A549 (cell line): ENCODE data around the gene RABL6. TPM values are rescaled to one million over a fixed set of nuclear protein-coding genes. Genes with fewer than 3 reads are reported as not detected.

ENCODE experiments used
- ATAC-seq, 2 experiments: fragments of 200-7000 bp in 1 of 2; fragments of >200 bp in 1 of 2; cut with Nextera tagmentation in 1 of 2; cut with Tn5 transposase in 1 of 2; 3 replicates each; pipeline versions ENCODE4 v1.8.0 to v1.9.1; 2018 to 2020; ENCODE audit warnings: mild to moderate bottlenecking in 1 of 2, moderate library complexity in 1 of 2
- CTCF ChIA-PET: fragments of 300-600 bp; sonication (Branson Sonifier 250); formaldehyde crosslinking; extraction: SDS; loops from one replicate; lab custom pipeline; 2021; ENCODE audit warnings: antibody characterized with exemption, inconsistent platforms; lab: Yijun Ruan, JAX
- POLR2A ChIA-PET: fragments of 350-600 bp; formaldehyde crosslinking; extraction: SDS; loops from one replicate; lab custom pipeline; 2021; ENCODE audit warnings: antibody characterized with exemption, inconsistent platforms; lab: Yijun Ruan, JAX
- DNase-seq, 2 experiments: peaks; one replicate each; pipeline versions ENCODE4 v3.0.0 to v3.0.0-alpha.2; 2011 to 2016; ENCODE audit warnings: low read depth in 1 of 2, low spot score in 1 of 2
- FAIRE-seq: peaks from 2 replicates; lab custom pipeline; 2011; peaks lifted over from hg19 to GRCh38; lab: Jason Lieb, UNC
- H3K27ac ChIP-seq, 2 experiments: fragments of >200 bp; sonication (Bioruptor Twin); formaldehyde crosslinking; 3 replicates each; pipeline ENCODE4 v1.5.1; 2016 to 2017
- H3K4me1 ChIP-seq: fragments of >200 bp; sonication (Bioruptor Twin); formaldehyde crosslinking; 3 replicates; pipeline ENCODE4 v1.6.1; 2016
- H3K4me2 ChIP-seq: fragments of >200 bp; sonication (Bioruptor Twin); formaldehyde crosslinking; 3 replicates; pipeline ENCODE4 v1.6.1; 2016
- H3K4me3 ChIP-seq: fragments of >200 bp; sonication (Bioruptor Twin); formaldehyde crosslinking; 3 replicates; pipeline ENCODE4 v1.5.1; 2016
- H3K9me3 ChIP-seq: fragments of >200 bp; sonication (Bioruptor Twin); formaldehyde crosslinking; 3 replicates; pipeline ENCODE4 v1.6.1; 2016
- BCL3 ChIP-seq: fragments of >200 bp; sonication (Bioruptor Twin); formaldehyde crosslinking; IDR thresholded peaks from 3 replicates; pipeline ENCODE4 v1.6.1; 2016
- CHD2 ChIP-seq: fragments of 150-350 bp; IDR thresholded peaks from 2 replicates; pipeline ENCODE4 v1.6.1; 2014; ENCODE audit warnings: low read length; ENCODE audit not compliant: partially characterized antibody
- EHF ChIP-seq: fragments of 250-450 bp; sonication (Bioruptor Pico); IDR thresholded peaks from 2 replicates; pipeline ENCODE4 v1.5.0; 2020; ENCODE audit warnings: mild to moderate bottlenecking
- FOXS1 ChIP-seq: fragments of 250-450 bp; sonication (Bioruptor Pico); IDR thresholded peaks from 2 replicates; pipeline ENCODE4 v1.5.0; 2020; ENCODE audit warnings: mild to moderate bottlenecking, moderate library complexity
- HMGXB4 ChIP-seq: fragments of 250-450 bp; sonication (Bioruptor Pico); IDR thresholded peaks from 2 replicates; pipeline ENCODE4 v1.5.0; 2021; ENCODE audit warnings: mild to moderate bottlenecking, moderate library complexity, borderline replicate concordance
- HOXB5 ChIP-seq: fragments of 250-450 bp; sonication (Bioruptor Pico); IDR thresholded peaks from 2 replicates; pipeline ENCODE4 v1.5.0; 2020; ENCODE audit warnings: mild to moderate bottlenecking, moderate library complexity
- MAFK ChIP-seq: fragments of 450-650 bp; IDR thresholded peaks from 2 replicates; pipeline ENCODE4 v1.6.1; 2014; ENCODE audit not compliant: partially characterized antibody
- MAX ChIP-seq: IDR thresholded peaks from 2 replicates; pipeline ENCODE4 v1.6.1; 2012
- MAZ ChIP-seq: fragments of 150-350 bp; IDR thresholded peaks from 2 replicates; pipeline ENCODE4 v1.6.1; 2014; ENCODE audit warnings: antibody characterized with exemption, low read depth, low read length, borderline replicate concordance
- MYC ChIP-seq: IDR thresholded peaks from 2 replicates; pipeline ENCODE4 v1.6.1; 2012; ENCODE audit warnings: mild to moderate bottlenecking, inconsistent platforms, low read length, improper control_type of control experiment, borderline replicate concordance
- PBX3 ChIP-seq: IDR thresholded peaks from 2 replicates; pipeline ENCODE4 v1.6.1; 2012
- PHF8 ChIP-seq: fragments of 200-600 bp; sonication (generic); IDR thresholded peaks from 2 replicates; pipeline ENCODE4 v1.6.1; 2016; ENCODE audit warnings: low read depth, mild to moderate bottlenecking, antibody characterized with exemption, moderate library complexity, borderline replicate concordance
- RARB ChIP-seq: fragments of 250-450 bp; sonication (Bioruptor Pico); IDR thresholded peaks from 2 replicates; pipeline ENCODE4 v1.8.0; 2021; ENCODE audit warnings: mild to moderate bottlenecking, moderate library complexity
- RCOR1 ChIP-seq: fragments of 150-350 bp; IDR thresholded peaks from 2 replicates; pipeline ENCODE4 v1.6.1; 2014; ENCODE audit warnings: antibody characterized with exemption, low read length, low read depth
- RFX5 ChIP-seq: fragments of 450-650 bp; IDR thresholded peaks from 2 replicates; pipeline ENCODE4 v1.7.1; 2014; ENCODE audit warnings: antibody characterized with exemption, mild to moderate bottlenecking, moderate library complexity
- SMC3 ChIP-seq: fragments of >200 bp; sonication (Bioruptor Twin); formaldehyde crosslinking; IDR thresholded peaks from 3 replicates; pipeline ENCODE4 v1.6.1; 2018; ENCODE audit warnings: inconsistent platforms
- TFCP2L1 ChIP-seq: fragments of 250-450 bp; sonication (Bioruptor Pico); IDR thresholded peaks from 2 replicates; pipeline ENCODE4 v1.5.0; 2021; ENCODE audit warnings: mild to moderate bottlenecking
- TP53 ChIP-seq: fragments of 250-450 bp; sonication (Bioruptor Pico); IDR thresholded peaks from 2 replicates; pipeline ENCODE4 v1.5.0; 2021; ENCODE audit warnings: mild to moderate bottlenecking, moderate library complexity
- ZSCAN20 ChIP-seq: fragments of 250-450 bp; sonication (Bioruptor Pico); IDR thresholded peaks from 2 replicates; pipeline ENCODE4 v1.8.0; 2022; ENCODE audit warnings: mild to moderate bottlenecking, moderate library complexity
- WGBS: methylation state at CpG from one replicate; pipeline ENCODE4 v1.1.6; 2017; ENCODE audit errors: missing lambda C conversion rate; 5-methylcytosine and 5-hydroxymethylcytosine counted together
- polyA plus RNA-seq, 4 experiments: library from polyadenylated mRNA; depleted of rRNA in 3 of 4; stranded (reverse); fragments of >200 nt; fragmentation: RNase III in 1 of 4; extraction: RNeasy Plus Mini Kit Qiagen cat#74134 plus additional on column Dnase treatment in 1 of 4; gene quantifications; 2 replicates in 3 of 4; 3 replicates in 1 of 4; pipeline ENCODE4 v1.2.3, GENCODE V29; 2011 to 2017

Gene RABL6
- polyA plus RNA-seq, 2 of the 4 experiments (the other 2 are of a cell fraction): 46.8 to 71.4 TPM

- ChIA-PET POLR2A (interaction anchor here (1.9 kb wide), 1 partner anchor 66 kb away, joined by 7 read pairs; no protein-coding TSS in a partner anchor), CTCF (interaction anchor here (0.7 to 5.7 kb wide), 7 partner anchors 10 to 241 kb away, joined by 3 to 110 read pairs (median 6); partner anchors contain the start of genes AJM1 and RABL6)
These were observed 13.3 kb upstream of the RABL6 start for GRCh38 chr9:136794281-136794999.

GRCh38 chr9:136795000-136795348 is 12.8 kb upstream of the RABL6 start:
- H3K4me3 ChIP-seq: no peak overlapping the region
- ChIA-PET POLR2A (interaction anchor here (1.9 kb wide), 1 partner anchor 67 kb away, joined by 7 read pairs; no protein-coding TSS in a partner anchor), CTCF (interaction anchor here (4.1 to 5.7 kb wide), 2 partner anchors 9 to 48 kb away, joined by 30 to 110 read pairs; partner anchors contain the start of genes AJM1 and RABL6)
- no peak overlapping the region for H3K27ac ChIP-seq
- H3K9me3 ChIP-seq: no peaks in the 10 kb centered on the region
- 89% methylated on average over 6 of the region's 6 CpGs for WGBS
- DNase-seq: no peak
- H3K4me2 ChIP-seq: no peak overlapping the region
- TF ChIP-seq CHD2: no peak
- no peak for TF ChIP-seq RFX5
- no peak for TF ChIP-seq RARB (CRISPR knock-in tag)
- no peak for TF ChIP-seq HOXB5
- no peak for TF ChIP-seq PBX3
- no peak for TF ChIP-seq MAZ
- TF ChIP-seq EHF (CRISPR knock-in tag): no peak
- no peak for TF ChIP-seq MAX
- no peak for TF ChIP-seq SMC3
- no peak for TF ChIP-seq MYC
- no peak for TF ChIP-seq TP53
- no peak for TF ChIP-seq ZSCAN20 (CRISPR knock-in tag)
- TF ChIP-seq HMGXB4 (CRISPR knock-in tag): no peak
- TF ChIP-seq TFCP2L1: no peak
- TF ChIP-seq RCOR1: no peak
- no peak for TF ChIP-seq MAFK
- peaks cover 33% of the 10 kb centered on the region for H3K4me1 ChIP-seq
- no peak for ATAC-seq
- FAIRE-seq: no peak

More at GRCh38 chr9:136794281-136794999, 13.3 kb upstream of the RABL6 start:
- H3K4me2 ChIP-seq: no peak overlapping the region
- WGBS: 88% methylated on average over 13 of the region's 14 CpGs
- peaks cover 37% of the 10 kb centered on the region for H3K4me1 ChIP-seq
- FAIRE-seq (no peak), ATAC-seq (no peak)
- no peak overlapping the region for H3K4me3 ChIP-seq
- TF ChIP-seq TP53: no peak
- TF ChIP-seq EHF (CRISPR knock-in tag): no peak
- TF ChIP-seq PHF8: no peak
- no peak for TF ChIP-seq MAX
- TF ChIP-seq FOXS1 (CRISPR knock-in tag): no peak
- TF ChIP-seq BCL3: no peak
- TF ChIP-seq, all 56 proteins: peak for 0
- H3K9me3 ChIP-seq: no peaks in the 10 kb centered on the region
- no peak overlapping the region for H3K27ac ChIP-seq
- no peak for DNase-seq
